C4-2B (cell line): ENCODE measurements around the gene CDCA4.

Experiments
- CTCF ChIP-seq: fragments of 450-650 bp; conservative IDR thresholded peaks from 2 replicates; pipeline ENCODE4 v1.5.1; 2017; ENCODE audit warnings: mild to moderate bottlenecking
- ZFX ChIP-seq: fragments of 450-650 bp; IDR thresholded peaks from 2 replicates; pipeline ENCODE4 v1.6.1; 2017

GRCh38 chr14:105006831-105007592, 13.9 kb downstream of the CDCA4 start:
- TF ChIP-seq CTCF (no peak), ZFX (no peak)
